ENCODE measurements around the gene HPD.

Gene HPD

GRCh38 chr12:121830588-121831265 is 27.9 kb downstream of the HPD start:
- DNase-seq (ENCODE audit: low read depth in 1 of 2, low spot score in 1 of 2): no peak
- no peak for TF ChIP-seq JUND (IDR thresholded peaks at IDR 0.05; ENCODE audit: low read depth)
- in situ Hi-C loops (cut with HindIII; ENCODE audit: low pct_unique_long_range_greater_than_20kb, low sequenced_read_pairs): no loop called here

- in situ Hi-C loops (cut with HindIII; ENCODE audit: low pct_unique_long_range_greater_than_20kb, low sequenced_read_pairs): no loop called here
- TF ChIP-seq JUND (IDR thresholded peaks at IDR 0.05; ENCODE audit: low read depth): no peak
- no peak for DNase-seq (ENCODE audit: low read depth in 1 of 2, low spot score in 1 of 2)
Observed at GRCh38 chr12:121830134-121830533, 28.5 kb downstream of the HPD start.

GRCh38 chr12:121829250-121829918 is 29.3 kb downstream of the HPD start:
- TF ChIP-seq JUND (IDR thresholded peaks at IDR 0.05; ENCODE audit: low read depth): no peak
- no peak for DNase-seq (ENCODE audit: low read depth in 1 of 2, low spot score in 1 of 2)
- in situ Hi-C loops (cut with HindIII; ENCODE audit: low pct_unique_long_range_greater_than_20kb, low sequenced_read_pairs): no loop called here

GRCh38 chr12:121828826-121829225 is 29.8 kb downstream of the HPD start:
- in situ Hi-C loops (cut with HindIII; ENCODE audit: low pct_unique_long_range_greater_than_20kb, low sequenced_read_pairs): no loop called here

GRCh38 chr12:121828306-121828705 is 30.4 kb downstream of the HPD start:
- TF ChIP-seq JUND (IDR thresholded peaks at IDR 0.05; ENCODE audit: low read depth): no peak
- no peak for DNase-seq (ENCODE audit: low read depth in 1 of 2, low spot score in 1 of 2)
- in situ Hi-C loops (cut with HindIII; ENCODE audit: low pct_unique_long_range_greater_than_20kb, low sequenced_read_pairs): no loop called here

More at GRCh38 chr12:121828826-121829225, 29.8 kb downstream of the HPD start:
- no peak for DNase-seq (ENCODE audit: low read depth in 1 of 2, low spot score in 1 of 2)
- no peak for TF ChIP-seq JUND (IDR thresholded peaks at IDR 0.05; ENCODE audit: low read depth)

GRCh38 chr12:121827351-121828099 is 31.1 kb downstream of the HPD start:
- TF ChIP-seq JUND (IDR thresholded peaks at IDR 0.05; ENCODE audit: low read depth): no peak
- in situ Hi-C loops (cut with HindIII; ENCODE audit: low pct_unique_long_range_greater_than_20kb, low sequenced_read_pairs): no loop called here
- DNase-seq (ENCODE audit: low read depth in 1 of 2, low spot score in 1 of 2): no peak

- in situ Hi-C loops (cut with HindIII; ENCODE audit: low pct_unique_long_range_greater_than_20kb, low sequenced_read_pairs): no loop called here
- no peak for TF ChIP-seq JUND (IDR thresholded peaks at IDR 0.05; ENCODE audit: low read depth)
Observed at GRCh38 chr12:121826318-121827150, 32.1 kb downstream of the HPD start.

GRCh38 chr12:121825041-121825523 is 33.6 kb downstream of the HPD start:
- no peak for TF ChIP-seq JUND (IDR thresholded peaks at IDR 0.05; ENCODE audit: low read depth)
- DNase-seq (ENCODE audit: low read depth in 1 of 2, low spot score in 1 of 2): no peak
- in situ Hi-C loops (cut with HindIII; ENCODE audit: low pct_unique_long_range_greater_than_20kb, low sequenced_read_pairs): no loop called here

More at GRCh38 chr12:121826318-121827150, 32.1 kb downstream of the HPD start:
- no peak for DNase-seq (ENCODE audit: low read depth in 1 of 2, low spot score in 1 of 2)

GRCh38 chr12:121823727-121824115 is 34.9 kb downstream of the HPD start:
- DNase-seq (ENCODE audit: low read depth in 1 of 2, low spot score in 1 of 2): no peak
- no peak for TF ChIP-seq JUND (IDR thresholded peaks at IDR 0.05; ENCODE audit: low read depth)
- in situ Hi-C loops (cut with HindIII; ENCODE audit: low pct_unique_long_range_greater_than_20kb, low sequenced_read_pairs): no loop called here

GRCh38 chr12:121823101-121823726 is 35.4 kb downstream of the HPD start:
- in situ Hi-C loops (cut with HindIII; ENCODE audit: low pct_unique_long_range_greater_than_20kb, low sequenced_read_pairs): no loop called here
- no peak for DNase-seq (ENCODE audit: low read depth in 1 of 2, low spot score in 1 of 2)
- TF ChIP-seq JUND (IDR thresholded peaks at IDR 0.05; ENCODE audit: low read depth): no peak

- in situ Hi-C loops (cut with HindIII; ENCODE audit: low pct_unique_long_range_greater_than_20kb, low sequenced_read_pairs): no loop called here
- no peak for TF ChIP-seq JUND (IDR thresholded peaks at IDR 0.05; ENCODE audit: low read depth)
Observed at GRCh38 chr12:121822393-121823100, 36.1 kb downstream of the HPD start.

More at GRCh38 chr12:121822393-121823100, 36.1 kb downstream of the HPD start:
- no peak for DNase-seq (ENCODE audit: low read depth in 1 of 2, low spot score in 1 of 2)

Data from T47D (cell line).